ENCODE measurements around the gene C3AR1.
A peak's percentile ranks its signal among the peaks of the same experiment; 100 is the strongest.
"Not testable (repeated sequence)": the region's sequence is repeated elsewhere in the genome, so short reads cannot be mapped to it uniquely, and the experiment has no call there.

Gene C3AR1

DNA sequence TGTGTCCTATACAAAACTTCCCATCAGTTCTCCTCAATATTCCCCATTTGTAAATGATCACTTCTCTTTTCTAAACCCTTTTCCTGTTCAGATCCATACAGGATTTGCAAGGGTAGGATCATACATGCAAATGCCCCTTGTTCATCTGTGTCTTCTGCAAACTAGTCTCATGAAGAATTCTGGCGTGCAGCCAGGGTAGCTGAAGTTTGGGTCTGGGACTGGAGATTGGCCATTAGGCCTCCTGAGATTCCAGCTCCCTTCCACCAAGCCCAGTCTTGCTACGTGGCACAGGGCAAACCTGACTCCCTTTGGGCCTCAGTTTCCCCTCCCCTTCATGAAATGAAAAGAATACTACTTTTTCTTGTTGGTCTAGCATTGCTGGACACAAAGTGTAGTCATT lies 11.3 kb downstream of the C3AR1 start:
- DNase-seq = no peak

DNA sequence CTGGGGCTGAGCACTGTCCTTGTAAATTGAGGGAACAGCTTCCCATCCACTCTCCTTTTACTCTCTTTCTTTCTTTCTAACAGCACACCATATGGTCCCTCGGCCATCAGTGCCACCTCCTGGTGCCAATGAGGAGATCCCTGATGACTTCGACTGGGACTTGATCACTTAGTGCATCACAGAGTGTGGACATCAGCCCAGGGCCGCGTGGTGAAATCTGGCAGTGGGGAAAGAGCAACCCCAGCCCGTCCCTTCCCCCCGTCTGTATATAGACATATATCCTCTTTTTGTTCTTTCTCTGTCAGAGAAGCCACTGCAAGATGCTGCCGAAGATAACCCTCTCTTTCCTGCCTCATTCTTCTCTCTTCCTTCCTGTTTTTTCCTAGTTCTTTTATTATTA lies 13.5 kb downstream of the C3AR1 start:
- no peak for DNase-seq

- DNase-seq = no peak
These were observed 15.4 kb downstream of the C3AR1 start for GRCh38 chr12:8050600-8051250.

GRCh38 chr12:8048906-8049305 lies 17.3 kb downstream of the C3AR1 start:
- DNase-seq = no peak

GRCh38 chr12:8047842-8048241 lies 18.3 kb downstream of the C3AR1 start:
- no peak for DNase-seq

- peak; percentile 59 for DNase-seq
These were observed 19.9 kb downstream of the C3AR1 start for GRCh38 chr12:8045952-8046944.

DNA sequence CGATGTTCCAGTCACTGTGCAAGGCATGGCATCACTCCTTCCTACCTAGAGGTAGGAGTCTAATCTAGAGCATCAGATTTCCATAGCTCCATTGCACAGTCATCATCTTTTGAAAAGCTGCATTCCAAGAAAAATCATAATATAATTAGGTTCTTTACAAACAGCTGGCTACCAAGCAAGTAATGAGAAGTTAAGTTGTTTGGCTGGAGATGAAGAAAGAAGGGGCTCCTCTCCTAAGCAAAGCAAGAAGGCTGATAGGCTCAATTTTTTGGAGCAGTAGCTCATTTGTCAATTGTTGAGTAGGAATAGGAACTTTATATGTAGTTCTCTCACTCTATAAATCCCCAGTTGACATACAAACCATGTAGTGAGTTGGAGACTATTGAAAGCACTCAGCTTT lies 25.4 kb downstream of the C3AR1 start:
- DNase-seq = no peak

GRCh38 chr12:8038659-8039114 lies 27.5 kb downstream of the C3AR1 start:
- DNase-seq = peak; percentile 86

DNA sequence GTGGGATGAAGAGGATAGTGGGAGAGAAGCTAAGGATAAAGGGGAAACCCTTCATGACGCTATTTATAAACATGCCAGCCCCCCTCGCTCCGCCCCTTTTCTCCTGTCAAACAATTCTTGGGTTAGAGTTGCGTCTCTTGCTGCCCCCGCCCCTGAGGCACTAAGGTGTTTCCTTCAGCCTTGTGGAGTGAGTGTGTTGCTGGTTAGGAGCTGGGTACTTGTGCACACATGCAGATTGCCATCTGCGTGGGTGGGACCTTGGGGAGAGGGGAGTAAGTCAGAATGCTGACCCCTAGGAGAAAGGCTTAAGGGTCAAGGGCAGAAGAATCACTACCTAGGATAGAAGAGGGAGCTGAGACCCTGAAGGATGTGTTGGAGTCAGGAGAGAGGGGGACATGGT lies 28.2 kb downstream of the C3AR1 start:
- DNase-seq = no peak

DNA sequence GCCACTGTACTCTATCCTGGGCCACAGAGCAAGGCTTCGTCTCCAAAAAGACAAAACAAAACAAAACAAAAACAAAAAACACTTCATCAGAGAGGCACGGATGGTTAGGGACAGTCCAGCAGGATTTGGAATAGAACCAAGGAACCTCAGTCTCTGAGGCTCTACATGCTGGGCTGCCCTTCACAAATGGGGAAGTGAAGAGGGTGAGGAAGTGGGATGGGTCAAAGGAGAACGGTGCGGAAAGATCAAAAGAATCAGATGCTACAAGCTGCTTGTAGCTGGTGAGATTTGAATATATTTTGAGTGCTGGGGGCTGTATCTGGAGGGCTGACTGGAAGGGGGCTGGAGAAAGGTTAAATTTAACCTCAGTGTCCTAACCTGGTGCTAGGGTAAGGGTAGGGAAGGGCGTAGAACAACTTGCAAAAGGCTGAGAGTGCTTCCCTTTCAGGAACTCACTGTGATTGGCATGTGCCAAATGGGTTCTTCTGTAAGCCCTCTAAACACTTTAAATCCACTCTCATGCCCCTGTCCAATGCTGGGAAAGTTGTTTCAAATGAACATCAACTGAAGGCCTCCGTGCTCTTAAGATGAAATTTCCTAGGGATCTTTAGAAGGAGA lies 29.0 kb downstream of the C3AR1 start:
- no peak for DNase-seq

GRCh38 chr12:8036346-8036745 lies 29.8 kb downstream of the C3AR1 start:
- no peak for DNase-seq

GRCh38 chr12:8035440-8036010 lies 30.6 kb downstream of the C3AR1 start:
- no peak for DNase-seq

DNA sequence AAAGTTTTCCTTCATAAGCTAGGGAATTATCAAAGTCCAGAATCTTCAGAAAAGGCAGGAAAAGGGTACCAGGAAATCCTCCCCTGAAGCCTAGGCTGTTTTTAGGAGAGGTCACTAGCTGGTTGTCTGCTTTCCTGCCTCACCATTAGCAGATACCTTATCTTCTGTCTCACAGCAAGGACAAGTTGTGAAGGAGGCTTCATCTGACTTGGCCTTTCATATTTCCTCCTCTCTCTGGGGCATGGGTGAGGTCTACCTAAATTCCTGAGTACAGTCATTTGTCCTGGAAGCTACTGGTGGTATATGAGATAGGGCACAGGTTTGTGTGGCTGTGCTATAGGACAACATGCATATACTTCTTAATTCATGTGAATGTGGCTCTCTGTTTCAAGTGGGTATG lies 31.4 kb downstream of the C3AR1 start:
- DNase-seq = no peak

DNA sequence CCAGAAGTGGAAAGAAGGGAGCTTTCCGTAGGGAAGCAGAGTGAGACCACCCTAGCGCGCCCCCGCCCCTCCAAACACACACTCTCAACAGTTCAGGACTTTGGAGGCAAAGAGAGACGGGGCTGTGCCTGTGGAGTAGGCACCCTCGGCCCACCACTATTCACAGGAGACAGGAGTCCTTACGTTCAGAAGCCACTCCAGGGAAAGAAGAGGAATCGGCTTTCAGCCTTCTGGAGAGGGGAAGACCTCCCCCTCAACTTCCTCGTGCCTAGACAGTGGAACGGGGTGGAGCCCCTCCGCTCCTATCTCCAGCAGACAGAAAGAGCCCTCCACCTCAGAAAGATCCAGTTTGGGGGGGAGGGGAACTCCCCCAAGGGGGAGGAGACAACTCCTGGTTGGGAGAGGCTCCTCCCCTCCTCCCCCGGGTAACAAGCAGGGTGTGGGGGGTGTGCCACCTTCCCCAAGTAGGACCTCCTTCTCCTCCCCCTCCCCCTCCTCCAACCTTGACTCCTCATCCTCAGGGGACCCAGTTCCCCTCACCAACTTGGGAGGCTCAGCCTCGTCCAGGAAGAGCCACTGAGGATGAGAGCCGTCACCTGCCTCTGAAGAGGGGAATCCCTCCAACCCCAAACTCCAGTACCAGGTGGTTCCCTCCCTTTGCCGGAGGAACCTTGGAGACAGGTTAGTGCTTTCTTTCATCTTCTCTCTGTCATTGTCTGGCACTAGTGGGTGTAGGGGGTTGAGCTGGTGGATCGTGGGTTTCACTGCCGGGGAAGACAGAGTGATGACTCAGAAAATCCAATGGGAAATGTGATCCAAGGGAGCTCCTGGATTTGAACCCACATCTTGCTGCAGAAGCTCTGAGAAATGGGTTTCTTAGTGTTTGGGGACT lies 32.8 kb downstream of the C3AR1 start:
- DNase-seq = peak; percentile 10

DNA sequence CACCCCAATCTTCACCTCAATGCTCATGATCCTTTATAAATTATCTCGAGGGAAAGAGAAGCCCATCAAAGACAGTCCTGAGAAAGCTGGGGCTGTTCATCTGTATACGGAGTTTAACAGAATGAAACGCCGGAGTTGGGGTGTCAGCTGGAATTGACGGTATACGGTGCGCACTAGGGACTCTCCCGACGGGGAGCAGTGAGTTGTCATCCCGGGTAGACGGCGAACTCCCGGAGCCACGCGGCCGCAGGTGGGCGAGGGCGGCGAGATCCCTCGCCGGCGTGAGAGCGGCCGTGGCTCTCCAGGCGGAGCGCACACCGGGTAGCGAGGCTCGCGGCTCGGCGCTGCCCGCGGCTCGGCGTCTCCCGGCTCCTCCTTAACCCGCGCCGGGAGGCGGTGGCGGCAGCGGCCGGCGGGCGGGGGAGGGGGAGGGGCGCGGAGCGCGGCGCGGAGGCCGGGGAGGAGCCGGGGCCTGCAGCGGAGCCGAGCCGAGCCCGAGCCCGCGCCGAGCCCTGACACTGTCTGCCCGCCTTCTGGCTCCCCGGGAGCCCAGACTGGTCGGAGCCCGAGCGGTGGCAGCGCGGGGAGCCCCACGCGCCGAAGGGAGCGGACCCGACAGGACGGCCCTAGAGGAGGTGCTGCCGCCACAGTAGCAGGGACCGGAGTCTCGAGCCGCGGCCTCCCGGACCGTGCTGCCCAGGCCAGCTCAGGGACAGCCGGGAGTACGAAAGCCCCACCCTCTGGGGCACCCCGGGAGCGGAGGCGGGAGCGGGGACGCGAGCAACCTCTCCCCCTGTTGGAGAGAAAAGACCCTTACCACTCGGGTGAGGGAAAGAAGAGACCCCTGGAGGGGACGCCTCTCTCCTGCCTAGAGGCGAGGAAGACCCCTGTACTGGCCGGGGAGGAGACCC lies 33.7 kb downstream of the C3AR1 start, which contains the start of gene FOXJ2:
Gene FOXJ2, plus strand, starts transcription at position 475 of the 911 bp plus-strand sequence. CDS start 7,117 bp downstream, outside the sequence.
- DNase-seq = peak; percentile 44

DNA sequence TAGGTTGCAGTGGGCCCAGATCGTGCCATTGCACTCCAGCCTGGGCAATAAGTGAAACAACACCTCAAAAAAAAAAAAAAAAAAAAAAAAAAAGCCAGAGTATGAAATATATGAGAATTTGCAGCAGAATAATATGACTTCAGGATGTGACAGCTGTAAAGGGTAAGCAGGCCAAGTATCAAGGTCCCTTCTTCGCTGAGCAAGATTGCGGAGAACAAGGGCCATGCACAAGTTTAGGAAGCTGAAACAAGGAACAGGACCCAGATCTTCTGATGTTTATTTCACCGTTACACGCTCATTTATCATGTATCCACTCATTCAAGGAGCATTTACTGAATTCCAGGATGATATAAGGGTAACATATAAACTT lies 34.3 kb downstream of the C3AR1 start:
- no peak for DNase-seq

- not testable (repeated sequence) for DNase-seq
These were observed 35.1 kb downstream of the C3AR1 start for GRCh38 chr12:8031017-8031416.

GRCh38 chr12:8030189-8030588 lies 36.0 kb downstream of the C3AR1 start:
- DNase-seq = no peak

DNA sequence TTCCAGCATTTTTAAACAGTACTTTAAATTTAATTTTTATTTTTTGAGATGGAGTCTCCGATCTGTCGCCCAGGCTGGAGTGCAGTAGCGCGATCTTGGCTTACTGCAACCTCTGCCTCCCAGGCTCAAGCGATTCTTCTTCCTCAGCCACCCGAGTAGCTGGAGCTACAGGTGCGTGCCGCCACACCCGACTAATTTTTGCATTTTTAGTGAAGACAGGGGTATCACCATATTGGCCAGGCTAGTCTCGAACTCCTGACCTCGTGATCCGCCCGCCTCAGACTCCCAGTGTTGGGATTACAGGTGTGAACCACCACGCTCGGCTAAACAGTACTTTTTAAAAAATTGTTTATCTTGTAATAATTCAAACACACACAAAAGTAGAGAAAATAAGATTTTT lies 37.9 kb downstream of the C3AR1 start:
- no peak for DNase-seq

- DNase-seq = no peak
These were observed 38.3 kb downstream of the C3AR1 start for GRCh38 chr12:8027856-8028255.

DNA sequence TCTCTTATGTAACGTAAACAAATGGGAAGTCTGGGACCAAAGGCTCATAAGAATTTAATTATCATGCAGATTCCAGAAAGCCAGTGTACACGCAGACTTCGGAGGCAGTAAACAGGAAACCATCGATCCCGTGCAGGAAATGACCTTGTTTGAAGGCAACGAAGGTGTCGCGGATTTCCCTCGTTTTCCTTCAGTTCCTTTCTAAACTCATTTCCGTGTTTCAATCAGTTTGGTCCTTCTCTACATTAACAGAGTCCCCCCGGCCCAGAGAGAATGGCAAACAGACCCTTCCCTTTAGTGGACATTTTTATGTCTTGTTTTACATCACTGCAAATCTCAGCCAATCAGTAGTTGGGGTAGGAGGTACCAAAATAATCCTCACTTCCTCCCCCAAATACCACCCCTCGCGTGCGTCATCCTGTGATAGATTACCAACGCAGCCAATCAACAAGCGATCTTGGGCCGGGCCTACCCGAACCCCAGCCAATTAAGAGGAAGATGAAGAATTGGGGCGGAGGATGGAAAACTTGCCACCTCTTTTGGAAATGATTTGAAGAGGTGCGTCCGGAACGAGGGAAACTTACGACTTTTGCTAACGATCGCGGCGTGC lies 39.8 kb downstream of the C3AR1 start:
- DNase-seq = peak; percentile 98
